NOMO-1 treated with DMSO at 0.1 percent for 48 hours (cell line): ENCODE measurements around the gene GIPC2.

Experiments used
- DNase-seq: peaks from one replicate; lab custom pipeline; 2025; ENCODE audit not compliant: unreplicated experiment; lab: John Stamatoyannopoulos, UW

GIPC2 gene

GRCh38 chr1:78142736-78143135 is 97.0 kb downstream of the GIPC2 start:
- DNase-seq: no peak

- peak; percentile 47 for DNase-seq
These were observed 97.4 kb downstream of the GIPC2 start for GRCh38 chr1:78143152-78143551.

- no peak for DNase-seq
These were observed 97.9 kb downstream of the GIPC2 start for GRCh38 chr1:78143673-78144072.

- peak; percentile 76 for DNase-seq
These were observed 99.4 kb downstream of the GIPC2 start for GRCh38 chr1:78145105-78145580.

- DNase-seq: no peak
These were observed 100.5 kb downstream of the GIPC2 start for GRCh38 chr1:78146205-78146771.

- DNase-seq: no peak
These were observed 101.3 kb downstream of the GIPC2 start for GRCh38 chr1:78147031-78147430.

GRCh38 chr1:78153092-78153736 is 107.4 kb downstream of the GIPC2 start:
- DNase-seq: no peak

- no peak for DNase-seq
These were observed 109.4 kb downstream of the GIPC2 start for GRCh38 chr1:78155121-78155520.

GRCh38 chr1:78156805-78157521 is 111.2 kb downstream of the GIPC2 start:
- no peak for DNase-seq

- no peak for DNase-seq
These were observed 120.0 kb downstream of the GIPC2 start for GRCh38 chr1:78165816-78166215.

GRCh38 chr1:78168306-78168705 is 122.5 kb downstream of the GIPC2 start:
- DNase-seq: no peak

- DNase-seq: no peak
These were observed 125.1 kb downstream of the GIPC2 start for GRCh38 chr1:78170859-78171258.

- DNase-seq: no peak
These were observed 126.2 kb downstream of the GIPC2 start for GRCh38 chr1:78171736-78172590.

- DNase-seq: no peak
These were observed 130.7 kb downstream of the GIPC2 start for GRCh38 chr1:78176448-78176847.

GRCh38 chr1:78177708-78178270 is 132.0 kb downstream of the GIPC2 start:
- DNase-seq: no peak

- DNase-seq: no peak
These were observed 133.1 kb downstream of the GIPC2 start for GRCh38 chr1:78178816-78179215.

GRCh38 chr1:78184460-78185072 is 138.8 kb downstream of the GIPC2 start:
- no peak for DNase-seq
